ENCODE data around the gene NBAS.

The NBAS gene

DNA sequence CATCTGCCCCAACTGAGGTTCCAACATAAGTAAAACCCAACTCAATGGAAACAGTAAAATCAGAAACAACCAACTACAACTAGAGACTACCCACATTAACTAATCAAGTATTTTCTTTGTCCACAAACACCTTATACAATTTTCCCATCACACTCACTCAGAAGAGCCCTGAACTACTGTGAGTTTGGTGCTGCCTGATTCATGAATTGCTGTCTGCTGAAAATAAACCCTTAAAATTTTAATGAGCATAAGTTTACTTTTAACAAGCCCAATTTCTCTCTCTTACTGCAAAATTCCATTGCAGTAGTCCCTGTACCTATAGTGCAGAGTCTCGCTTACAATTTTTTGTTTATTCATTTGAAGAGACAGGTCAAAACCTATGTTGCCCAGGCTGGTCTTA is 203.9 kb downstream of the NBAS start:
- no peak for TF ChIP-seq EZH2phosphoT487 (conservative IDR thresholded peaks at IDR 0.05; ENCODE audit: low read length)
- TF ChIP-seq, protein P1, sequence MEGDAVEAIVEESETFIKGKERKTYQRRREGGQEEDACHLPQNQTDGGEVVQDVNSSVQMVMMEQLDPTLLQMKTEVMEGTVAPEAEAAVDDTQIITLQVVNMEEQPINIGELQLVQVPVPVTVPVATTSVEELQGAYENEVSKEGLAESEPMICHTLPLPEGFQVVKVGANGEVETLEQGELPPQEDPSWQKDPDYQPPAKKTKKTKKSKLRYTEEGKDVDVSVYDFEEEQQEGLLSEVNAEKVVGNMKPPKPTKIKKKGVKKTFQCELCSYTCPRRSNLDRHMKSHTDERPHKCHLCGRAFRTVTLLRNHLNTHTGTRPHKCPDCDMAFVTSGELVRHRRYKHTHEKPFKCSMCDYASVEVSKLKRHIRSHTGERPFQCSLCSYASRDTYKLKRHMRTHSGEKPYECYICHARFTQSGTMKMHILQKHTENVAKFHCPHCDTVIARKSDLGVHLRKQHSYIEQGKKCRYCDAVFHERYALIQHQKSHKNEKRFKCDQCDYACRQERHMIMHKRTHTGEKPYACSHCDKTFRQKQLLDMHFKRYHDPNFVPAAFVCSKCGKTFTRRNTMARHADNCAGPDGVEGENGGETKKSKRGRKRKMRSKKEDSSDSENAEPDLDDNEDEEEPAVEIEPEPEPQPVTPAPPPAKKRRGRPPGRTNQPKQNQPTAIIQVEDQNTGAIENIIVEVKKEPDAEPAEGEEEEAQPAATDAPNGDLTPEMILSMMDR (IDR thresholded peaks at IDR 0.05; ENCODE audit: insufficient read depth, low read length, poor library complexity, severe bottlenecking) = no peak

DNA sequence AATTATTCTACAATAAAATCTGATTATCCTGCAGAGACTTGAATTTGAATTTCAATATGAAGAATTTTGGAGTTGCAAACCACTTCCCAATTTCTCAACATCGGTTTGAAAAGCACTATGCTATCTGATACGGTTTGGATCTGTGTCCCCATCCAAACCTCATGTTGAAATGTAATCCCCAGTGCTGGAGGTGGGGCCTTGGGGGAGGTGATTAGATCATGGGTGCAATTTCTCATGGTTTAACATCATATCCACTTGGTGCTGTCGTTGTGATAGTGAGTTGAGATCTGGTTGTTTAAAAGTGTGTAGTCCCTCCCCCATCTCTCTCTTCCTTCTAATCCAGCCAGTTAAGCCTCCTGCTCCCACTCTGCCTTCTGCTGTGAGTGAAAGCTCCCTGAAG is 205.7 kb downstream of the NBAS start:
- no peaks in the 10 kb centered on the region for H3K79me2 ChIP-seq (ENCODE audit: insufficient read depth, low read length)
- H3K36me3 ChIP-seq (ENCODE audit: low read length) = no peaks in the 10 kb centered on the region
- no peak overlapping the region for H3K4me2 ChIP-seq (ENCODE audit: low read depth, low read length, poor library complexity, severe bottlenecking)
- no peak overlapping the region for H3K4me3 ChIP-seq (ENCODE audit: insufficient read depth, low read length, poor library complexity, severe bottlenecking)
- no peak overlapping the region for H3K27ac ChIP-seq (ENCODE audit: low read depth, low read length)
- TF ChIP-seq EZH2phosphoT487 (conservative IDR thresholded peaks at IDR 0.05; ENCODE audit: low read length) = no peak
- TF ChIP-seq, protein P1 (IDR thresholded peaks at IDR 0.05; ENCODE audit: insufficient read depth, low read length, poor library complexity, severe bottlenecking) = no peak
- H3K9ac ChIP-seq (ENCODE audit: low read length) = no peak overlapping the region
- no peaks in the 10 kb centered on the region for H3K9me3 ChIP-seq (ENCODE audit: insufficient read depth, low read length)
- no peaks in the 10 kb centered on the region for H4K20me1 ChIP-seq (ENCODE audit: low read depth, low read length)
- no peaks in the 10 kb centered on the region for H3K27me3 ChIP-seq (ENCODE audit: low read length)
- no peak overlapping the region for H2AFZ ChIP-seq (ENCODE audit: low read depth, low read length, severe bottlenecking)
- H3F3A ChIP-seq (ENCODE audit: insufficient read depth) = no peaks in the 10 kb centered on the region
- H3K9me2 ChIP-seq (replicated peaks; ENCODE audit: insufficient read depth, low read length) = no peaks in the 10 kb centered on the region

More for the DNA sequence above, 203.9 kb downstream of the NBAS start:
- Histone ChIP-seq H3K9ac (ENCODE audit: low read length) (no peak overlapping the region), H3K27ac (ENCODE audit: low read depth, low read length) (no peak overlapping the region), H3K36me3 (ENCODE audit: low read length) (no peaks in the 10 kb centered on the region), H4K20me1 (ENCODE audit: low read depth, low read length) (no peaks in the 10 kb centered on the region), H3K4me2 (ENCODE audit: low read depth, low read length, poor library complexity, severe bottlenecking) (no peak overlapping the region), H2AFZ (ENCODE audit: low read depth, low read length, severe bottlenecking) (no peak overlapping the region), H3K79me2 (ENCODE audit: insufficient read depth, low read length) (no peaks in the 10 kb centered on the region), H3K9me3 (ENCODE audit: insufficient read depth, low read length) (no peaks in the 10 kb centered on the region), H3K27me3 (ENCODE audit: low read length) (no peaks in the 10 kb centered on the region), H3F3A (ENCODE audit: insufficient read depth) (no peaks in the 10 kb centered on the region), H3K9me2 (replicated peaks; ENCODE audit: insufficient read depth, low read length) (no peaks in the 10 kb centered on the region), H3K4me3 (ENCODE audit: insufficient read depth, low read length, poor library complexity, severe bottlenecking) (no peak overlapping the region)

DNA sequence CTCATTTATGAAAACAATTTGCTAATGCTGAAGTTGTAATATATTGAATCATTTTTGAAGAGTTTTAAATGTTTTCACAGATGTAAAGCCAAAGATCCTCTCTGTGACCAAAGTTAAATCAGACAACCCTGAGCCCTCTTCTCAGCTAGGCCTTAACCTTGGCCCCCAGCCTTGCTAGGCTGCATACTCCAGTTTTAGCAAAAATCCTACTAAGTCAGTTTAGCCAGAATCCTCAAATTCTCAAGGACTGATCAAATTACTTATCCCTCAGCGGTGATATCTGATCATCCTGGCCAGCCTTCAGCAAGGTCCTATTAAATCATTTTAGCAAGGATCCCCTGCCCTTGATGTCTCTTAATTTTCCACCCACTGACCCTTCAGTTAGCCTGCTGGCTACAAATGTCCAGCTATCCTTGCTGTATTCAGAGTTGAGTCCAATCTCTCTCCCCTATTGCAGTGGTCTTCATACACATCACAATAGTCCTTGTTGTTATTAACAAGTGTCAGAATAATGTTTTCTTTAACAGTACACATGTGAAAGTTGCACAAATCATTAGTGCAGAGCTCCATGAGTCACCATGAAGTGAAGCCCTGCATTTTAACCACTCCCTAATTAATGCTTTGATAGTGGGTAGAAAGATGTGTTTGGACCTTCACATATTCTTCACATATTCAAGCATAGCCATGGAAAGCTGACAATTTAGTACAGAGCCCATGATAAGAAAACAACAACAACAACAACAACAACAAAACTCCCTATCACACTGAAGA is 206.4 kb downstream of the NBAS start:
- Histone ChIP-seq H3K9me2 (replicated peaks; ENCODE audit: insufficient read depth, low read length) (no peaks in the 10 kb centered on the region), H3F3A (ENCODE audit: insufficient read depth) (no peaks in the 10 kb centered on the region), H3K36me3 (ENCODE audit: low read length) (no peaks in the 10 kb centered on the region), H4K20me1 (ENCODE audit: low read depth, low read length) (no peaks in the 10 kb centered on the region), H3K4me2 (ENCODE audit: low read depth, low read length, poor library complexity, severe bottlenecking) (no peak overlapping the region), H2AFZ (ENCODE audit: low read depth, low read length, severe bottlenecking) (no peak overlapping the region), H3K27me3 (ENCODE audit: low read length) (no peaks in the 10 kb centered on the region), H3K4me3 (ENCODE audit: insufficient read depth, low read length, poor library complexity, severe bottlenecking) (no peak overlapping the region), H3K27ac (ENCODE audit: low read depth, low read length) (no peak overlapping the region), H3K79me2 (ENCODE audit: insufficient read depth, low read length) (no peaks in the 10 kb centered on the region), H3K9ac (ENCODE audit: low read length) (no peak overlapping the region), H3K9me3 (ENCODE audit: insufficient read depth, low read length) (no peaks in the 10 kb centered on the region)
- no peak for TF ChIP-seq EZH2phosphoT487 (conservative IDR thresholded peaks at IDR 0.05; ENCODE audit: low read length)
- TF ChIP-seq, protein P1 (IDR thresholded peaks at IDR 0.05; ENCODE audit: insufficient read depth, low read length, poor library complexity, severe bottlenecking) = no peak

Data from SU-DHL-6 (cell line).